IMR-90 (cell line): ENCODE measurements around the gene COG7. TPM values are rescaled to one million over a fixed set of nuclear protein-coding genes. Genes with fewer than 3 reads are reported as not detected.

ENCODE experiments used
- ATAC-seq: fragments of 200-7000 bp; cut with Tn5 transposase; 2 replicates; pipeline ENCODE4 v1.9.1; 2020; ENCODE audit warnings: low read depth, mild to moderate bottlenecking, moderate library complexity
- BruUV-seq: library from RNA; stranded (reverse); fragments of 400-500 nt; replicated peaks from 2 replicates; lab custom pipeline; 2021; lab: Mats Ljungman, UMichigan
- CTCF ChIA-PET: fragments of 300-600 bp; formaldehyde crosslinking; extraction: SDS; loops from one replicate; lab custom pipeline; 2021; ENCODE audit warnings: antibody characterized with exemption; lab: Yijun Ruan, JAX
- POLR2A ChIA-PET: fragments of 300-600 bp; sonication (Branson Sonifier 250); formaldehyde crosslinking; loops from one replicate; lab custom pipeline; 2022; ENCODE audit warnings: antibody characterized with exemption; ENCODE audit not compliant: unreplicated experiment; lab: Charles Lee
- DNase-seq: peaks from one replicate; pipeline ENCODE4 v3.0.0; 2013
- H2AFZ ChIP-seq: replicated peaks from 2 replicates; pipeline ENCODE3; 2013; ENCODE audit warnings: low read length, mild to moderate bottlenecking; ENCODE audit not compliant: poor library complexity
- H2AK5ac ChIP-seq: 2 replicates; pipeline ENCODE4 v1.6.1; 2013; ENCODE audit warnings: low read depth, low read length, inconsistent platforms
- H2AK9ac ChIP-seq: replicated peaks from 2 replicates; pipeline ENCODE3; 2013; ENCODE audit warnings: mild to moderate bottlenecking, low read depth, low read length, moderate library complexity; ENCODE audit not compliant: poor library complexity
- H2BK120ac ChIP-seq: 2 replicates; pipeline ENCODE4 v1.6.1; 2013; ENCODE audit warnings: low read depth, low read length, inconsistent platforms
- H2BK15ac ChIP-seq: 3 replicates; pipeline ENCODE4 v1.6.1; 2013; ENCODE audit warnings: low read depth, low read length, inconsistent platforms
- H2BK20ac ChIP-seq: 2 replicates; pipeline ENCODE4 v1.6.1; 2013; ENCODE audit warnings: low read depth, mild to moderate bottlenecking, inconsistent platforms, low read length, moderate library complexity
- H2BK5ac ChIP-seq: 2 replicates; pipeline ENCODE4 v1.6.1; 2013; ENCODE audit warnings: mild to moderate bottlenecking, low read depth, low read length, inconsistent platforms; ENCODE audit not compliant: poor library complexity, severe bottlenecking
- H3K14ac ChIP-seq: replicated peaks from 2 replicates; pipeline ENCODE4 v1.6.1; 2013; ENCODE audit warnings: low read depth, low read length, inconsistent platforms
- H3K18ac ChIP-seq: 2 replicates; pipeline ENCODE4 v1.6.1; 2013; ENCODE audit warnings: low read depth, low read length, control low read depth
- H3K23ac ChIP-seq: 2 replicates; pipeline ENCODE4 v1.6.1; 2013; ENCODE audit warnings: low read depth, low read length, inconsistent platforms
- H3K27ac ChIP-seq: 2 replicates; pipeline ENCODE4 v1.5.1; 2013; ENCODE audit warnings: mild to moderate bottlenecking, control low read depth, low read length; ENCODE audit not compliant: insufficient read depth
- H3K27me3 ChIP-seq: 2 replicates; pipeline ENCODE4 v1.6.1; 2013; ENCODE audit warnings: low read length; ENCODE audit not compliant: control insufficient read depth, insufficient read depth
- H3K36me3 ChIP-seq: 2 replicates; pipeline ENCODE4 v1.6.1; 2013; ENCODE audit warnings: low read length, mixed read lengths; ENCODE audit not compliant: control insufficient read depth, insufficient read depth
- H3K4ac ChIP-seq: 2 replicates; pipeline ENCODE4 v1.6.1; 2013; ENCODE audit warnings: low read depth, low read length, inconsistent platforms
- H3K4me1 ChIP-seq: 2 replicates; pipeline ENCODE4 v1.6.1; 2013; ENCODE audit warnings: low read length, mixed read lengths; ENCODE audit not compliant: control insufficient read depth, insufficient read depth
- H3K4me2 ChIP-seq: 2 replicates; pipeline ENCODE4 v1.6.1; 2013; ENCODE audit warnings: low read depth, mild to moderate bottlenecking, control low read depth, low read length, moderate library complexity
- H3K4me3 ChIP-seq: 2 replicates; pipeline ENCODE4 v1.5.1; 2013; ENCODE audit warnings: low read depth, mild to moderate bottlenecking, control low read depth, low read length, moderate library complexity; ENCODE audit not compliant: insufficient read depth
- H3K56ac ChIP-seq: 2 replicates; pipeline ENCODE4 v1.6.1; 2013; ENCODE audit warnings: low read length, inconsistent platforms; ENCODE audit not compliant: insufficient read depth; ENCODE audit errors: extremely low read depth
- H3K79me1 ChIP-seq, 2 experiments: 2 replicates each; pipeline ENCODE4 v1.6.1; 2013; ENCODE audit warnings: low read length in 2 of 2, inconsistent platforms in 1 of 2, low read depth in 1 of 2
- H3K9ac ChIP-seq: 2 replicates; pipeline ENCODE4 v1.6.1; 2013; ENCODE audit warnings: low read depth, low read length, control low read depth
- H3K9me1 ChIP-seq: 2 replicates; pipeline ENCODE4 v1.6.1; 2013; ENCODE audit warnings: low read length, inconsistent platforms; ENCODE audit not compliant: insufficient read depth
- H3K9me3 ChIP-seq: 2 replicates; pipeline ENCODE4 v1.6.1; 2013; ENCODE audit warnings: low read length; ENCODE audit not compliant: control insufficient read depth, insufficient read depth
- H4K20me1 ChIP-seq: 2 replicates; pipeline ENCODE4 v1.6.1; 2013; ENCODE audit warnings: low read length, inconsistent platforms; ENCODE audit not compliant: insufficient read depth
- H4K5ac ChIP-seq: 2 replicates; pipeline ENCODE4 v1.6.1; 2013; ENCODE audit warnings: mild to moderate bottlenecking, low read depth, low read length, control low read depth
- H4K8ac ChIP-seq, 2 experiments: 2 replicates each; pipeline ENCODE4 v1.6.1; 2013; ENCODE audit warnings: low read depth in 2 of 2, low read length in 2 of 2, control low read depth in 1 of 2, inconsistent platforms in 1 of 2
- H4K91ac ChIP-seq: 2 replicates; pipeline ENCODE4 v1.6.1; 2013; ENCODE audit warnings: low read depth, low read length, inconsistent platforms; ENCODE audit not compliant: insufficient read depth
- CEBPB ChIP-seq: IDR thresholded peaks from 2 replicates; pipeline ENCODE4 v1.6.1; 2012; ENCODE audit warnings: low read depth, low read length, improper control_type of control experiment
- CHD1 ChIP-seq: IDR thresholded peaks from 2 replicates; pipeline ENCODE4 v1.6.1; 2012; ENCODE audit warnings: low read depth, low read length, improper control_type of control experiment
- ELK1 ChIP-seq: fragments of 150-350 bp; IDR thresholded peaks from 2 replicates; pipeline ENCODE4 v1.6.1; 2016; ENCODE audit warnings: low read depth, mild to moderate bottlenecking, low read length, moderate library complexity, borderline replicate concordance
- FOS ChIP-seq: fragments of 150-350 bp; IDR thresholded peaks from 2 replicates; pipeline ENCODE4 v1.6.1; 2016; ENCODE audit warnings: low read depth, low read length
- MAZ ChIP-seq: IDR thresholded peaks from 2 replicates; pipeline ENCODE4 v1.6.1; 2012; ENCODE audit warnings: low read depth, mild to moderate bottlenecking, low read length, improper control_type of control experiment, moderate library complexity, borderline replicate concordance
- NFE2L2 ChIP-seq: fragments of 150-350 bp; IDR thresholded peaks from 2 replicates; pipeline ENCODE4 v1.6.1; 2016; ENCODE audit warnings: low read depth, mild to moderate bottlenecking, low read length
- POLR2A ChIP-seq: IDR thresholded peaks from 2 replicates; pipeline ENCODE4 v1.6.1; 2012; ENCODE audit warnings: mild to moderate bottlenecking, low read depth, low read length
- RAD21 ChIP-seq: IDR thresholded peaks from 2 replicates; pipeline ENCODE4 v1.6.1; 2012; ENCODE audit warnings: low read length, improper control_type of control experiment
- RCOR1 ChIP-seq: IDR thresholded peaks from 2 replicates; pipeline ENCODE4 v1.6.1; 2012; ENCODE audit warnings: mild to moderate bottlenecking, low read length, improper control_type of control experiment; ENCODE audit not compliant: insufficient replicate concordance
- RFX5 ChIP-seq: IDR thresholded peaks from 2 replicates; pipeline ENCODE4 v1.8.0; 2012; ENCODE audit warnings: low read depth, mild to moderate bottlenecking, low read length, moderate library complexity
- WGBS, 2 experiments: methylation state at CpG; one replicate each; pipeline versions ENCODE4 v1.1.5 to v1.1.7; 2013; ENCODE audit warnings: missing lambda C conversion rate in 2 of 2; ENCODE audit not compliant: insufficient read length in 1 of 2; ENCODE audit errors: extremely low coverage in 2 of 2; 5-methylcytosine and 5-hydroxymethylcytosine counted together
- dilution Hi-C: fragments of 300-500 bp; cut with HindIII; formaldehyde crosslinking; loops from one replicate; pipeline ENCODE4 v1.14.3; 2018; ENCODE audit warnings: low sequenced_read_pairs; ENCODE audit not compliant: unreplicated experiment
- in situ Hi-C: fragments of 300-500 bp; cut with MboI; formaldehyde crosslinking; loops from 3 replicates; pipeline ENCODE4 v1.14.3; 2019; ENCODE audit warnings: low sequenced_read_pairs, inconsistent platforms, mixed read lengths
- intact Hi-C: fragments of 100-400 bp; cut with micrococcal nuclease; formaldehyde crosslinking; loops from 2 replicates; pipeline ENCODE4 v1.10.0; 2022
- polyA plus RNA-seq, 3 experiments: library from polyadenylated mRNA; depleted of rRNA; stranded (reverse); fragments of >200 nt; gene quantifications; 2 replicates each; pipeline ENCODE4 v1.2.3, GENCODE V29; 2012; ENCODE audit warnings: low replicate concordance in 1 of 3
- total RNA-seq: library from RNA; depleted of rRNA; stranded (reverse); fragments of >200 nt; gene quantifications from 2 replicates; pipeline ENCODE4 v1.2.3, GENCODE V29; 2012

The COG7 gene
- total and polyA plus RNA-seq, 2 of the 4 experiments (the other 2 are of a cell fraction), result 28.5 to 43.7 TPM

- in situ Hi-C loops (no loop called here), dilution Hi-C loops (no loop called here), intact Hi-C loops (no loop called here)
- H3K79me1 ChIP-seq, result 0 out of 4 replicates have a peak, but pooled peaks cover 0 to 3% of the 10 kb centered on the region in 2 experiments
- H3K4me2 ChIP-seq, result no peak overlapping the region
- H4K20me1 ChIP-seq, result no peaks in the 10 kb centered on the region
- ATAC-seq (peak; percentile 87), DNase-seq (peak; percentile 78)
- H3K4ac ChIP-seq, result no peak overlapping the region
- H3K27ac ChIP-seq, result no peak overlapping the region
- no peak overlapping the region for H3K4me3 ChIP-seq
- ChIA-PET CTCF (interaction anchor here (0.6 to 1.4 kb wide), 2 partner anchors 25 to 151 kb away, joined by 4 to 5 read pairs; no protein-coding TSS in a partner anchor), POLR2A (no interaction called here)
- no peak overlapping the region; the same call in 1 of the 2 replicates for H3K18ac ChIP-seq
- no peak overlapping the region for H2AFZ ChIP-seq
- no peak overlapping the region for H3K23ac ChIP-seq
- H2BK5ac ChIP-seq, result peak overlapping the region; percentile 5
- H3K36me3 ChIP-seq, result peaks cover 54% of the 10 kb centered on the region
- H4K8ac ChIP-seq, result no peak overlapping the region
- no peak overlapping the region for H4K91ac ChIP-seq
- no peak overlapping the region for H2BK120ac ChIP-seq
- no peak overlapping the region for H2AK5ac ChIP-seq
- no peak for TF ChIP-seq NFE2L2
- TF ChIP-seq ELK1, result no peak
- no peak for TF ChIP-seq RCOR1
- TF ChIP-seq CHD1, result no peak
- no peak for TF ChIP-seq POLR2A
- no peak for TF ChIP-seq RAD21
- no peak for TF ChIP-seq RFX5
- no peak for TF ChIP-seq CEBPB
- TF ChIP-seq MAZ, result no peak
- TF ChIP-seq FOS, result no peak
- no TSS peak for BruUV-seq
- H3K14ac ChIP-seq, result no peak overlapping the region
- H3K9me1 ChIP-seq, result peaks cover 9% of the 10 kb centered on the region; the same call in 1 of the 2 replicates
- no peaks in the 10 kb centered on the region for H3K9me3 ChIP-seq
- H2AK9ac ChIP-seq, result no peak overlapping the region
- no peak overlapping the region for H2BK20ac ChIP-seq
- WGBS, 2 experiments, result 100% methylated on average over 3 of the region's 7 CpGs; no CpG with 5 or more reads in 1 of the 2 experiments
- H3K9ac ChIP-seq, result no peak overlapping the region
- H3K56ac ChIP-seq, result no peak overlapping the region
- no peaks in the 10 kb centered on the region for H3K27me3 ChIP-seq
- H3K4me1 ChIP-seq, result peaks cover 16% of the 10 kb centered on the region
- H2BK15ac ChIP-seq, result no peak overlapping the region
- H4K5ac ChIP-seq, result no peak overlapping the region; the same call in 1 of the 2 replicates
These were observed 44.1 kb downstream of the COG7 start for GRCh38 chr16:23408823-23409298.
